Activated naive CD8-positive, alpha-beta T cell (primary cell): ENCODE results near the gene SEZ6L.

Experiments used
- H3K27ac Mint-ChIP-seq: one replicate; pipeline ENCODE4 v1.8.0; 2021; ENCODE audit warnings: mixed read lengths
- H3K27me3 Mint-ChIP-seq: one replicate; pipeline ENCODE4 v1.8.0; 2021; ENCODE audit warnings: mixed read lengths
- H3K36me3 Mint-ChIP-seq: one replicate; pipeline ENCODE4 v1.8.0; 2021; ENCODE audit warnings: mixed read lengths
- H3K4me1 Mint-ChIP-seq: one replicate; pipeline ENCODE4 v1.8.0; 2021; ENCODE audit warnings: low read depth, mixed read lengths
- H3K4me3 Mint-ChIP-seq: one replicate; pipeline ENCODE4 v1.8.0; 2021; ENCODE audit warnings: mild to moderate bottlenecking, mixed read lengths
- H3K9me3 Mint-ChIP-seq: one replicate; pipeline ENCODE4 v1.8.0; 2021; ENCODE audit warnings: low read depth, mixed read lengths

Gene SEZ6L

DNA sequence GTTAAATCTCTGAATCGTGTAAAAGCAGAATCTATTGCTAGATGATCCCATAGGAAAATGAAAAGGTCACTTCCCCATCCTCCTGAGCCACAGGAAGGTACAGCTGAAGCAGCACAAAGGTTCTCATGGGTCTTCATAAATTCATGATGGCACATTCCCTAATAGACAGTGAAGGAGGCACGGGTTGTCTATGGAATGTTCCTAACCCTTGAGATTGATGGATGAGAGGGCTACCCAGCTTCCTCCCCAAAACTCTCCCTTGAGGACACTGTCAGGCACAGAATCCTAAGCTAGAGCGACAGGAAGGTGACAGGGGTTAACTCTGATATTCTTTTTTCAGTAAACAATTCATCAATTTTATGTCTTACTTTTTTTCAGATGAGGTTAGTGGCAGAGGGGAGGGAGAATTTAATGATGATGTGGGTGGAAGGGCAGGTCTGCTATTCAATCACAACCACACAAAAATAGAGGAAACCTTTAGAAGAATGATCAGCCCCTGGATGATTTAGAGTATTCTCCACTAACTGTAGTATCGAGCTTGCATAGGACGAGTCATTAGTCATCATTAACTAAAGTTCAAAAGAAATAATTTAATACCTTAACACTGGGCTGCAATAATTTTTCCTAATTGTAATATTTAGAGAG lies 33.1 kb downstream of the SEZ6L start:
- H3K27ac Mint-ChIP-seq = no peak overlapping the region
- peaks cover 4% of the 10 kb centered on the region for H3K9me3 Mint-ChIP-seq
- H3K27me3 Mint-ChIP-seq = peaks cover 11% of the 10 kb centered on the region
- H3K36me3 Mint-ChIP-seq = no peaks in the 10 kb centered on the region
- H3K4me1 Mint-ChIP-seq = no peaks in the 10 kb centered on the region
- H3K4me3 Mint-ChIP-seq = no peak overlapping the region

DNA sequence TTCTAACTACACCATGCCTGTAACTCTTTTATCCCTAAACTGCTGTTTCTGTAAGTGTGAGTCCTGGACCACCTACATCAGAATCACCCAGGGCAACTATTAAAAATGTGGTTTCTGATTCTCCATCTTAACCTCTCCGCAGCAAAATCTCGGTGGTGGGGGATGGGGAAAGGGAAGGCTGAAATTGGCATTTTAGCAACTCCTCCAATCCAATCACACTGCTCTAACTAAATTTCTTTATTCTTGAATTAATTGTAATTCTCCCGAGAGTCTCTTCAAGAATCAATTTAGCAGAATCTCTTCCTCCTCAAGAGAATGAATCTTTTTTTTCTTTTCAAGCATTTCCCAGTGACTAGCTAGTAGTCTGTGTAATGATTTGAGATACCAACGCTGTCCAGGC lies 36.2 kb downstream of the SEZ6L start:
- Mint-ChIP-seq H3K9me3 (peaks cover 6% of the 10 kb centered on the region), H3K27ac (no peak overlapping the region), H3K4me1 (no peaks in the 10 kb centered on the region), H3K36me3 (no peaks in the 10 kb centered on the region), H3K27me3 (peaks cover 19% of the 10 kb centered on the region), H3K4me3 (no peak overlapping the region)

DNA sequence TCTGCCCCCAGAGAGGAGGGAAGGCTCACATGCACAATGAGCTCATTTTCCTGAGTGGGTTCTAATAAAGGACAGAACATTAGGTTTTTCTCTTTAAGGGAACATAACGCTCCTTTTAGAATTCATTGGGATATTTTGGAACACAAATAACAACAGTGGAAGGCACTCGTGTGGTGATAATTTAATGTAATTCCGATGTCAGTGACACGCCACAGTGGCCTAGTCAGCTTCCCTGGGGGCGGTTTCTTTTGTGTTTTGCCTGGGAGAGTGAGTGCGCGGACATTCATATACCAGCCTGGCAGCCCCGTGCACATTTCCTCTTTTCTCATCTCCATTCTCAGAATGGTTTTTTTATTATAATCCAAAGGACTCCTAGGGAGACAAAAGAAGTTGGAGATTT lies 41.1 kb downstream of the SEZ6L start:
- peaks cover 21% of the 10 kb centered on the region for H3K27me3 Mint-ChIP-seq
- H3K27ac Mint-ChIP-seq = no peak overlapping the region
- no peak overlapping the region for H3K4me3 Mint-ChIP-seq
- H3K4me1 Mint-ChIP-seq = no peaks in the 10 kb centered on the region
- H3K9me3 Mint-ChIP-seq = peaks cover 6% of the 10 kb centered on the region
- no peaks in the 10 kb centered on the region for H3K36me3 Mint-ChIP-seq

DNA sequence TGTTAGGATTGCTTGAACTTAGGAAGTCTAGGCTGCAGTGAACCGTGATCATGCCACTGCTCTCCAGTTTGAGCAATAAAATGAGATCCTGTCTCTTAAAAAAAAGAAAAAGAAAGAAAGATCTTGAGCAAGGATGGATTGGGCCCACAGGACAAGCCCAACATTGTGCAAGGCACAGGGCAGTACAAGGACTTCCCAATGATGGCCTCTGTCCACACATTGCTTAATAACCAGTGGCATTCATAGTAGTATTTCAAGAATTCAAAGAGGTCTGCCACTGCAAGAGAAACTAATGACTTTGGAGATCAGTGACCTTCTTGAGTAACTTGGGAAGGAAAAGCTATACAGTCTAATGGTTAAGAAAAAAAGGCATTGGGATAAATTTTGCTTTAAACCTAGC lies 44.6 kb downstream of the SEZ6L start:
- Mint-ChIP-seq H3K9me3 (peaks cover 6% of the 10 kb centered on the region), H3K27me3 (peaks cover 23% of the 10 kb centered on the region), H3K27ac (no peak overlapping the region), H3K36me3 (no peaks in the 10 kb centered on the region), H3K4me1 (no peaks in the 10 kb centered on the region), H3K4me3 (no peak overlapping the region)

DNA sequence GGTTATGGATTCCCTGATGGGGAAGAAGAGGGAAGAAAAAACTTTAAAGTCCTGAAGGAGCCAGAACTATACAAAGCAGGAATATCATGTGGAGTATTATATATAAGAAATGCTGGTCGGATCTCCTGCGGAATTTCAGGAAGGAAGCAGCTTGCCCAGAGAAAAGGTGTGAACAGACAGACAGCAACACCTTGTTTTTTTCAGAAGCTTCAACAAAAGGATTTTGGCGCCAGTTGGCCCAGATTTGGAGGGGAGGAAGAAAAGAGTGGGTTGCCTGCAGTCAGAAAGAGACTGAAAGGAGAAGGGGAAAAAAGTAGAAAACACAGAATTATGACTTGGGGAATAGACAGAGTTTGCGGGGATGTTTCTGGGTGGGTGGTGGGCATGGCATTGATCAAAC lies 45.2 kb downstream of the SEZ6L start:
- Mint-ChIP-seq H3K9me3 (peaks cover under 1% of the 10 kb centered on the region), H3K4me3 (no peak overlapping the region), H3K36me3 (no peaks in the 10 kb centered on the region), H3K27ac (no peak overlapping the region), H3K4me1 (no peaks in the 10 kb centered on the region), H3K27me3 (peaks cover 19% of the 10 kb centered on the region)

DNA sequence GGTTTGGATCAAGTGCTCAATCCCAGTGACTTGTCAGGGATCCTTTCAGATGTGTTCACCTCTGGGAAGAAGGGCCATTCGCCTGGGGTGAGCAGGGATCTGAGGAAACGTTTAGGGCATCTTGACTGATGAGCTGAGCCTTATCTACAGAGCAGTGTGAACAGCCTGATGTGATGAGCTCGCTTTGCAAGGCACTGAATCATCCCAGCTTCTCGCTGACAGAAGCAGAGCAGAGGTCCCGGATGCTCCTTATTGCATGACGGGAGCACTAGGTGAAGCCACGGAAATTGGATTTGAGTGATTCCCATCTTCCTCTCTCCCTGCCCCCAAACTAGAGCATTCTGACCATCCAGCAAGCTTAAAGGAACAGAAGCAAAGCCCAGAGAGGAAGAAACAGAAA lies 46.5 kb downstream of the SEZ6L start:
- H3K4me3 Mint-ChIP-seq = no peak overlapping the region
- peaks cover 13% of the 10 kb centered on the region for H3K27me3 Mint-ChIP-seq
- H3K9me3 Mint-ChIP-seq = no peaks in the 10 kb centered on the region
- H3K27ac Mint-ChIP-seq = no peak overlapping the region
- no peaks in the 10 kb centered on the region for H3K36me3 Mint-ChIP-seq
- H3K4me1 Mint-ChIP-seq = no peaks in the 10 kb centered on the region

DNA sequence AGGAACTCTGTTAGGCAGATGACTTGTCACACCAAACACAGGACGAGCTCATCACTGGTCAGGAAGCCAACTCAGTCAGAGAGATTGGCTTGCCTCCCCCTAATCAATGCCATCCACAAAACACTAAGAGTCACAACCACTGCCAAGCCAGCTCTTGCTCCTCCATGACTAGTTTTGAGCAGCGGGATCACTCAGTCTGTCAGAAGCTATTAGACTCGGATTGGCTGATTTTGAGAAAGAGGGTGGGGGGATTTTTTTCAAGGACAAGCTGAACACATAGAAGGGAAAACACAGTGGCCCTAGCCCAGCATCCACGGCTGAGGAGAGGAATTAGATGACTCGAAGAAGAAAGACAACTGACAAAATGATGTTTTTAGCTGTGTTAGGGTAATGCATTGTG lies 55.9 kb downstream of the SEZ6L start:
- no peak overlapping the region for H3K4me3 Mint-ChIP-seq
- H3K9me3 Mint-ChIP-seq = no peaks in the 10 kb centered on the region
- H3K36me3 Mint-ChIP-seq = no peaks in the 10 kb centered on the region
- peaks cover 2% of the 10 kb centered on the region for H3K27me3 Mint-ChIP-seq
- no peaks in the 10 kb centered on the region for H3K4me1 Mint-ChIP-seq
- H3K27ac Mint-ChIP-seq = no peak overlapping the region

DNA sequence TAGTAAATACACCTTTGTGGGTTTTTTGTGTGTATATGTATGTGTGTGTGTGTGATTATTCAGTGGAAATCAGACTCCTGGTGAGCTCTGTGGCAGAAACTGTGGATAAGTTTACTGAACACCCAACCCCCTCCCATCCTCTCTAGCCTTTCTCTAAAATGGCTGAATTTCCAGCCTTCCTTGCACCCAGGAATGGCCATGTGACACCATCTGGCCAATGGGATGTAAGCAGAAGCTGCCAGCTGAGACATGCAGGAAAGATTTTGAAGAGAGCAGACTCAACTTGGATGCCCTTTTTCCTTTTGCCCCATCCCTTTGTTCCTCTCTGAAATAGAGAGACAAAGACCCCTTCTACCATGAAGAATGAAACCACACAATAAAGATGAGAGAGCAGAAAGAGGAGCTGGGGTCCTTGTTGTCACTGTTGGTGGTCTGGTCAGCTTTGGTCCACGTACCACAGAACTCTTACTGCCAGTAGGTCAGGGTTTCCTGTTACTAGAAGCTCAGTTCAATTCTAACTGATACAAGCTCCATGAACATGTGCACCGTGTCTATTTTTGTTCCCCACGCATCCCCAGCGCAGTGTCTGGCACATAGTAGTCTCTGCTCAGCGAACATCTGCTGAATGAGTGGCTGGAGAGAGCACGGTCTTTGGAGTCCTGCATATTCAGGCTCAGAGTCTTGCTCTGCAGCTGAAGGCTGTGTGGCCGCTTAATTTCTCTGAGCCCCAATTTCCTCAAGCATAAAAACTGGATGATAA lies 57.5 kb downstream of the SEZ6L start:
- Mint-ChIP-seq H3K4me3 (no peak overlapping the region), H3K27ac (no peak overlapping the region), H3K9me3 (no peaks in the 10 kb centered on the region), H3K4me1 (no peaks in the 10 kb centered on the region), H3K36me3 (no peaks in the 10 kb centered on the region), H3K27me3 (peaks cover 7% of the 10 kb centered on the region)

DNA sequence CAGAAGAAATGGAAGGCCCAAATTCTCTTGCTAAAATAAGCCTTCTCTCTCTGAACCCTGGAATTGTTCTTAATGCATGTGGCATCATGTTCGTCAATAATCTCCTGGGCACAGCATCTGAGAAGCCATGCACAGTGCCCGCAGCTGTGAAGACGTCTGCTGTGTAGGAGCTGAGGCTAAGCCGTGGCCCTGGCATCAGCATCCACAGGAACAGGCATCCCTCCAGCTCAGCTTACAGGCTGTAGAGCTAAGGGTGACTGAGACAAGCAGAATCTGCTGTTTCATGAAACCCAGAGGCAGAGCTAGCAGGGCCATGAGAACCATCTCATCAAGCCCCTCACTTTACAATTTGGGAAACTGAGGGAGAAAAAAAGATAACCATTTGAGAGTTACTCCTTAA lies 60.6 kb downstream of the SEZ6L start:
- Mint-ChIP-seq H3K4me1 (no peaks in the 10 kb centered on the region), H3K4me3 (no peak overlapping the region), H3K27ac (no peak overlapping the region), H3K36me3 (no peaks in the 10 kb centered on the region), H3K27me3 (peaks cover 10% of the 10 kb centered on the region), H3K9me3 (no peaks in the 10 kb centered on the region)

DNA sequence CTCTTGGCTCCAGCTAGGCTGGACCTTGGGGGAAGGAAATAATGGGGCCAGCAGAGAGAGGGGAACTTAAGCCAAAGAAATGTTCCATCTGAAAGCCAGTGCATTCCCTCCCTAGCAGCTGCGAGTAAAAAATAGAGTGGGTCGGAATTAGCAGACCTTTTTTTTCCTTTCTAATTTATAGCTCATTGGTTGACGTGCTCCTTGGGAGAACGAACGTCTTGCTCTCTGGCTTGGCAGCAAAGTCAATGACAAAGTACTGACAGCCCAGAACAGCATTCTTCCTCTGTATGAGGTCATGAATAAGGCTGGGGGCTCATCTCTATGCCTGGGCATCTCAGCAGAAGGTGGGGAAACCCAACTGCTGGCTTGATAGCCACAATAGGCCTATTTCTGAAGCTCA lies 65.0 kb downstream of the SEZ6L start:
- Mint-ChIP-seq H3K27ac (no peak overlapping the region), H3K4me3 (no peak overlapping the region), H3K9me3 (no peaks in the 10 kb centered on the region), H3K4me1 (no peaks in the 10 kb centered on the region), H3K27me3 (peaks cover 12% of the 10 kb centered on the region), H3K36me3 (no peaks in the 10 kb centered on the region)

DNA sequence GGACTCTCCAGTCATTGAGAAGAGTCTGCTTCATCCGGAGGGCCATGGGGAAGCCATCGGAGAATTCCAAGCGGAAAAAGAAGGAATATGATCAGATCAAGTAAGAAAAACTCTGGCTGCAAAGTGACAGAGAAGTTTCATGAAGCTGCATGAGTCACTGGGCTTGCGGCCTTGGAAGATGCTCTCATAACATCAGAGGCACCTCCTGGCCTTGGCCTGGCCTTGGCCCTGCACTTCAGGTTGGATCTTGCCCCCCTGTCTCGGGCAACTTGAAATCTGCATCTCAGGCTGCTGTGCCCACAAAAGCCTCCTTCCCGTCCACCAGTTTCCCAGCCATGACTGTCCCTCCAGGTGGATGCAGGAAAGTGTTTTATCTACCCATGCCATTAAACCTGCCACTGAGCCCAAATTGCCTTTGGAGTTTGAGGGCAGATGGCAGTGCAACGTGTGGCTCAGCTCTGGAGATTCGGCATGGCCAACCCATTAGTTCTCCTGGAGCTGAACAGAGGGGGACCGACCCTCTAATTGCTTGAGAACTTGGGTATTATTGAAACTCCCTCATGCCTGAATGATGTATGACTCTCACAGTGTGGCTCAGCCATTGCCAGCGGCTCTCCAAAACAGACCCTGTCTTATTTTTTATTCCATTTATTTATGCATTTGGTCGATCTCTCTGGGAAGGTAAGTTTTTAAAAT lies 66.7 kb downstream of the SEZ6L start:
- H3K27ac Mint-ChIP-seq = no peak overlapping the region
- no peaks in the 10 kb centered on the region for H3K4me1 Mint-ChIP-seq
- H3K9me3 Mint-ChIP-seq = no peaks in the 10 kb centered on the region
- peaks cover 12% of the 10 kb centered on the region for H3K27me3 Mint-ChIP-seq
- no peak overlapping the region for H3K4me3 Mint-ChIP-seq
- H3K36me3 Mint-ChIP-seq = no peaks in the 10 kb centered on the region

DNA sequence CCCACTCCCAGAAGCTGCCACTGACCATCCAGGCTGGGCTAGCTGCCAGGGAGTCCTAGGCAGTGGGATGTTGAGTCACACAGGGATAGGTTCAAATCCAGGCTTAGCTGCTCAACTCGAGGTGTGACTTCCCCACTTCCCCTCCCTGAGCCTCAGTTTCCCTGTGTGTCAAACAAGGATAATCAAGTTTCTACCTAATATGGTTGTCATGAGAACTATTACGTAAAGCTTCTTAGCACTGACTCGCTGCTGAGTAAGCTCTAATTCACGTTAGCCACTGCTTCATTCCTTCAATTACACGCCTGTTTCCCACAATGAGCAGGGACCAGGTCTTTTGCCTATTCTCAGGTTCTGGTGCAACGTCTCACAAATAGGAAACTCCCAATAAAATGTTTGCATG lies 67.7 kb downstream of the SEZ6L start:
- Mint-ChIP-seq H3K9me3 (no peaks in the 10 kb centered on the region), H3K4me1 (no peaks in the 10 kb centered on the region), H3K27ac (no peak overlapping the region), H3K4me3 (no peak overlapping the region), H3K27me3 (peaks cover 12% of the 10 kb centered on the region), H3K36me3 (no peaks in the 10 kb centered on the region)

DNA sequence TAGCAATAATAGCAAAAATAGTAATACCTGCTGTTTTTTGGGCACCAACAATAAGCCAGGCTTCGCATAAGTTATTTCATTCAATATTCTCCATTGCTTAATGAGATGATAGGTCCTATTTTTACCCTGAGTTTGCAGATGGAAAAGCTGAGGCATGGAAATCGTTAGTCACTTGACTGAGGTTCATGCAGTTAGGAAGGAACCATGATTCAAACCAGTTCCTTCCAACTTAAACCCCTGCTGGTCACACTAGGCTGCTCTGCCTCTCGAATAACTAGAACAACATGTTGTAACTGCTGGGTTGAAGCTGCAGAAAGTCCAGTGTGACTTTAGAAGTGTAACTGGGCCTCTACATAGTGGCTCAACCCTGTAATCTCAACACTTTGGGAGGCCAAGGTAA lies 69.3 kb downstream of the SEZ6L start:
- Mint-ChIP-seq H3K4me1 (no peaks in the 10 kb centered on the region), H3K36me3 (no peaks in the 10 kb centered on the region), H3K27ac (no peak overlapping the region), H3K27me3 (peaks cover 10% of the 10 kb centered on the region), H3K4me3 (no peak overlapping the region), H3K9me3 (no peaks in the 10 kb centered on the region)

DNA sequence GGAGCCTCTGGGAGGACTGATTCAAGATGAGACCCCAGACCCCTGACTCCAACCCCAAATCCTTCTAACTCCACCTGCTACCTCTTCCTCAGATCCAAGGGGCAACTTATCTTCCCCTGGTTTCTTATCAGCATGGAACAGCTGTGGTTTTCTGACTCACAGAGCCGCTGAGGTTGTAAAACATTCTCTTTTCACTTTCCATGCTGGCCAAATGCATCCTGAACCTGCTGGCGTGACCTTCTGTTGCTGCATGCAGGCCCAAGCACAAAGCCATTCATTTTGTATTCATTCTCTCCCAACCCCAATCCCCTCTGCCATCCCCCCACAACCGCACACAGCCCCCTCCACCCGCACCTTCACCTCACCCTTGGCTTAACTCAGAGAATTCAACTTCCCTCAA lies 70.3 kb downstream of the SEZ6L start:
- no peak overlapping the region for H3K4me3 Mint-ChIP-seq
- H3K36me3 Mint-ChIP-seq = no peaks in the 10 kb centered on the region
- H3K27me3 Mint-ChIP-seq = peaks cover 10% of the 10 kb centered on the region
- no peaks in the 10 kb centered on the region for H3K4me1 Mint-ChIP-seq
- H3K27ac Mint-ChIP-seq = no peak overlapping the region
- no peaks in the 10 kb centered on the region for H3K9me3 Mint-ChIP-seq

DNA sequence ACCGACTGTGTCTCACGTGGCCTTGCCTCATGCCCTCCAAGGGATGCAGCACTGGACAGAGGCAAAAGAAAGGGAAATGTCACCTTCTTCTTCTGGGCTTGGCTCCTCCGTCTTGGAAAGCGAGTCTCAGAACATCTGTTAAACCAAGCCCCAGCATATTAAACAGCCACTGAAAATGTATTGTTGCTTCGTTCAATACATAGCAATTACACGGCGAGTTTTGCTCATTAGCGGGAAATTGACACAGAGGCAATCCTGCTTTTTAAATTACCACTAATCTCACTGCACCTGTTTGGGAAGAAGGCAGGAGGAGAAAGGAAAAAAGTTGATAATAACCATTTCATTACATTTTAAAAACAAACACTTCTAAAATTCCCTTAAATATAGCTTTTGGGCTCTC lies 72.1 kb downstream of the SEZ6L start:
- Mint-ChIP-seq H3K36me3 (no peaks in the 10 kb centered on the region), H3K4me3 (no peak overlapping the region), H3K27ac (no peak overlapping the region), H3K27me3 (peaks cover 11% of the 10 kb centered on the region), H3K9me3 (no peaks in the 10 kb centered on the region), H3K4me1 (no peaks in the 10 kb centered on the region)
